ENCODE data around the gene RGCC. TPM values are rescaled to one million over a fixed set of nuclear protein-coding genes. Genes with fewer than 3 reads are reported as not detected.
A peak's percentile ranks its signal among the peaks of the same experiment; 100 is the strongest.
"Not testable (repeated sequence)": the region's sequence is repeated elsewhere in the genome, so short reads cannot be mapped to it uniquely, and the experiment has no call there.

Gene RGCC
- polyA plus RNA-seq (ENCODE audit: insufficient read length), result 12.7 TPM
- long read RNA-seq, donor 1, transcript RGCC-201 (5 exons, 960 nt), result major isoform, 11 of 16 reads
- long read RNA-seq, donor 1, partial matches to known transcripts, result 5 of 16 reads
- long read RNA-seq, donor 1, other reads (novel, unspliced or antisense), result 0 of 16 reads
- long read RNA-seq, donor 2, transcript RGCC-201 (5 exons, 960 nt), result major isoform, 7 of 7 reads
- long read RNA-seq, donor 2, partial matches to known transcripts, result 0 of 7 reads
- long read RNA-seq, donor 2, other reads (novel, unspliced or antisense), result 0 of 7 reads
- long read RNA-seq, donor 3, transcript RGCC-201 (5 exons, 960 nt), result major isoform, 11 of 11 reads
- long read RNA-seq, donor 3, partial matches to known transcripts, result 0 of 11 reads
- long read RNA-seq, donor 3, other reads (novel, unspliced or antisense), result 0 of 11 reads
- long read RNA-seq, donor 4, partial matches to known transcripts, result 0 of 1 reads
- long read RNA-seq, donor 4, other reads (novel, unspliced or antisense), result 0 of 1 reads
- long read RNA-seq, donor 5, transcript RGCC-201 (5 exons, 960 nt), result major isoform, 10 of 10 reads
- long read RNA-seq, donor 5, partial matches to known transcripts, result 0 of 10 reads
- long read RNA-seq, donor 5, other reads (novel, unspliced or antisense), result 0 of 10 reads
- long read RNA-seq, donor 6, transcript RGCC-201 (5 exons, 960 nt), result major isoform, 18 of 18 reads
- long read RNA-seq, donor 6, partial matches to known transcripts, result 0 of 18 reads
- long read RNA-seq, donor 6, other reads (novel, unspliced or antisense), result 0 of 18 reads
- long read RNA-seq, donor 7, transcript RGCC-201 (5 exons, 960 nt), result major isoform, 18 of 23 reads
- long read RNA-seq, donor 7, partial matches to known transcripts, result 5 of 23 reads
- long read RNA-seq, donor 7, other reads (novel, unspliced or antisense), result 0 of 23 reads
- long read RNA-seq, donor 8, partial matches to known transcripts, result 0 of 3 reads
- long read RNA-seq, donor 8, other reads (novel, unspliced or antisense), result 0 of 3 reads

DNA sequence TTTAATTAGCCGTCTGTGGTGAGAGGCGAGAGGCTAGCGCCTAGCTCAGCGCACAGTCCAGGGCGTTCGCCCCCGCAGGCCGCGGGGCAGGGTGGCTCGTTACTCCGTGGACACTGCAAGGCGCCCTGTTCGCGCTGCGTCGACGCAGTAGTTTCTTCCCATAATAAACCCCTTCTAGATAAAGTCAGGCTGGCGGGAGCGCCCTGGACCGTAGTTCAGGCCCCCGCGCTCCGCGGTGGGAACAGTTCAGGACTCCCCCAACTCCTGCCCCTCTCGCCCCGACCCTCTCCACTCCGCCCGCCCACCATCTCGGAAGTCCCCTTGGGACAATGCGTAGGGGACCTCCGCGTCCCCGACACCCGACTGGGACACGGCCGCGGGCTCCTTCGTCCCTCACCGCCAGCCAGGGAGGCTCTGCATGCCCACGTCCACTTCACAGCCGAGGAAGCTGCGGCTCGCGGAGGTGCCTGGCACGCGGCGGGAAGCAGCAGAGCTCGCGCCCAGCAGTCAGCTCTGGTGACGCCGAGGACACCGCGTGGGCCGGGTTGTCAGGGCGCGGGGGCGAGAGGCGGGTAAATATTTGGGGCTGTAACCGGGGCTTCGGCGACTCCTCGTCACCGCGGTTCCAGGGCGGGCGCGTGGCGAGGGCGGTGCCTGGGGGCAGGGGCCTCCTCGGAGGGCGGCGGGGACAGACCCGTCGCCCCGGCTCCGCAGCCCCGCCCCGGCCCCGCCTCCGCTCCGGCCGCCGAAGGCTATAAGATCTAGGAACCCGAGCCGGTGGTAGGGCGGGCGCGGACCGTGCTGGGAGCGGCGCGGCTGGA, at the start of gene RGCC:
RGCC (plus strand) TSS at position 783 of the 821 bp plus-strand sequence. CDS start 158 bp downstream, outside the sequence.
- peak; percentile 59 for DNase-seq

- no peak for DNase-seq
These were observed 49.2 kb upstream of the RGCC start for GRCh38 chr13:41408121-41408520.

DNA sequence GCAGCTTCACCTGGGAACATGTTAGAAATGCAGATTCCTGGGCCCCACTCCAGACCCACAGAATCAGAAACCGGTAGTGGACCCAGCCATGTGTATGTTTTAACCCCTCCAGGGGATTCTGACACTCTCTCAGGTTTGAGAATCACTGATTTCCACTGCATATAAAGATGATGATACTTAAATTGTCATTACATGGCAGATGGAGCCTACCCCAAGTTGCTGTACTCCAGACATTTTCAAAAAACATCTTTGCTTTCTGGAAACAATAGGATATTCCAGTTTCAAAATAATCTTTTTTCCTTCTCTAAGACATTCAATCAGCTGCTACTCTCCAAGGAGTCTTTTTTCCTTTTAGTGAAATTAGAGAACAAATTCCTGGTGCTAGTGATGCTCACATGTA, 48.6 kb upstream of the RGCC start:
- DNase-seq, result no peak

GRCh38 chr13:41409611-41410010, 47.7 kb upstream of the RGCC start:
- no peak for DNase-seq

GRCh38 chr13:41411060-41411459, 46.3 kb upstream of the RGCC start:
- no peak for DNase-seq

DNA sequence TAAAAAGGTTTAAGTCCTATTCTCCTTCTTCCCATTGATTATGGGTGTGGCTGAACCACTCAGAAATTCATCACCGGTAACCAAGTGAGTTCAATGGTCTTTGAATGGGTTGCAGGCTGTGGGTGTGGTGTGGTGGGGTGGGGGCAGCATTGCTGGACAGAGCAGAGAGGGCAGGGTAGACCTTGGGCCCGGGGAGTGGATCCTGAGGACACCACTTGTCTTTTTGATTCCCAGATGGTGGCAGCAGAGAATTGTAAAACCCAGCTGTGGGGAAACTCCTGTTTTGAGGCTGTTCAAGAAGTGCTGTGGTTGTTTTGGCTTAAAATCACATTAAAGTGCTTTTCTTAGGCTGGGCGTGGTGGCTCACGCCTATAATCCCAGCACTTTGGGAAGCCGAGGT, 45.8 kb upstream of the RGCC start:
- peak; percentile 40 for DNase-seq

DNA sequence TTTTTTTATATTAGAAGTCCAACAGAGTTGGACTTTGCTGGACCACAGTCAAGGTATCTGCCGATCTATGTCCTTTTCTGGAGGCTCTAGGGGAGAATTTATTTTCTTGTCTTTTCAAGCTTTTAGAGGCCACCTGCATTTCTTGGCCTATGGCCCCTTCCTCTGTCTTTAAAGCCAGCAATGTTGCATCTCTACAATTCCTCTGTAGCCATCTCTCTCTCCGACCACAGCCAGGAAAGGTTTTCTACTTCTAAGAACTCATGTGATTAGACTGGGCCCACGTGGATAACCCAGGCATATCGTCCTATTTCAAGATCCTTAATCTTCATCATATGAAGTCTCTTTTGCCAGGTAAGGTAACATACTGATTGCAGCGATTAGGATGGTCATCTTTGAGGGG, 43.5 kb upstream of the RGCC start:
- no peak for DNase-seq

- no peak for DNase-seq
These were observed 41.1 kb upstream of the RGCC start for GRCh38 chr13:41416276-41416675.

GRCh38 chr13:41418027-41418426, 39.3 kb upstream of the RGCC start:
- DNase-seq, result peak; percentile 36

DNA sequence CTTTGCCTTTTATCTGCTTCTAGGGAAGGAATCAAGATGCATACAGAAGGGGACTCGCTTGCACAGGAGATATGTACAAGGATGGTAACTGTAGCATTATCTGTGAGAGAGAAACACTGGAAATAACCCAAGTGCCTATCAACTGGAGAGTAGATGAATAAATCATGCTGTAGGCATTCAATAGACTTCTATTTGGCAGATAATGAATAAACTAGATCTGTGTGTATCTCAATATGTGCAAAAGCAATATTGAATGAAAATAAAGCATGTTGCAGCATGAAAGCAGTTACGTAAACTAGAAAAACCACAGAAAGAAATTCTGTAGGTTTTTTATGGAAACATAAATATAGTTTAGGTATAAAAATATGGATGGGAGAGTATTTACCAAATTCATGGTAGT, 38.6 kb upstream of the RGCC start:
- no peak for DNase-seq

- DNase-seq, result no peak
These were observed 38.1 kb upstream of the RGCC start for GRCh38 chr13:41419206-41419605.

GRCh38 chr13:41420146-41420545, 37.2 kb upstream of the RGCC start:
- DNase-seq, result no peak

DNA sequence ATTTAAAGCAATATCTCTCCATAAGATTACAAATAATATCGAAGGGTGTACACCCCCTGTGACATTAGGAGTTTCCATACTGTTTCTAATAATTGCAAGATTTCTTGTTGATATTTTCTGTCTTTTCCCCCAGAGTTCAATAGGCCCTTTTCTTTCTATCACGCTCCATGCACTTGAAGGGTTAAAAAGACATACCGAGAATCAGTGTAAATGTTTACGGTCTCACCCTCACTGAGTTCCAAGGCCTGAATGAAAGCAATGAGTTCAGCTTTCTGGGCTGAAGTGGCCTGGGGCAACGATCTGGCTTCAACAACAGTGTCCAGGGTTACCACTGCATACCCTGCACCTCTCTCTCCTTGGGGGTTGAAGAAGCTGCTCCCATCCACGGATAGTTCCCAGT, 36.0 kb upstream of the RGCC start:
- DNase-seq, result not testable (repeated sequence)

GRCh38 chr13:41421983-41422382, 35.4 kb upstream of the RGCC start:
- not testable (repeated sequence) for DNase-seq

DNA sequence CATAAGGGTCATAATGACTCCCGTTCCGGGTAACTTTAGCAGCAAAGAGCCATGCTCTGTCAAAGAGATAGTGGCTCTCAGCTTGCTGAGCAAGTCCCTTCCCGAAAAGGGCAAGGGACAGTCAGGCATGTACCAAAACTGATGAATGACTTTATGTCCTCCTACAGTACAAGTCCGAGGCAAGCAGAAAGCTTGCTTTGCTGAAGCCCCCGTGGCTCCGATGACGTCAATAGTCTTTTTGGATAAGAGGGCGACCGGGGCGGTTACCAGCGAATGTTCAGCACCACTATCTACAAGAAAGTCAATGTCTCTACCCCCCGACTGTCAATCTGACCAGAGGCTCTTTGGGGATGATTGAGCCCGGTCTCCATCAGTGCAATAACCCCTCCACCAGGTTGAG, 34.1 kb upstream of the RGCC start:
- DNase-seq, result not testable (repeated sequence)

DNA sequence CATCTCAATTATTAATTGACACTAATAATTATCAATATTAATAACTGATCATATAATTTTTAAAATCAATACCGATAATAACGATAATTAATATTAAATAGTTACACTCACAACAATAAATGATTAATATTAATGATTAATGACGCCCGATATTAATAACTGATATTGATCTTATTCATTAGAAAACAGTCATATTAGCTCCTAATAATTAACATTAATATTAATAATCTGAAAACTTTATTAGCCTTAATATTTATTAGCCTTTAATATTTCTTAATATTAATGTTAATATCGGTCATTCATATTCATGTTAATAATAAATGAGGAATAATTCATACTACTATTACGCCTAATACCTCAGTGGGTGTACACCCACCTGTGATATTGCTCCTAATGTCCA, 32.7 kb upstream of the RGCC start:
- DNase-seq, result not testable (repeated sequence)

- DNase-seq, result no peak
These were observed 31.3 kb upstream of the RGCC start for GRCh38 chr13:41426047-41426446.

GRCh38 chr13:41427666-41428065, 29.7 kb upstream of the RGCC start:
- DNase-seq, result no peak

- no peak for DNase-seq
These were observed 29.2 kb upstream of the RGCC start for GRCh38 chr13:41428155-41428554.

GRCh38 chr13:41434030-41434429, 23.3 kb upstream of the RGCC start:
- DNase-seq, result not testable (repeated sequence)

GRCh38 chr13:41434831-41435520, 22.4 kb upstream of the RGCC start:
- DNase-seq, result no peak

All from left kidney (tissue), 8 donors.